M059J (cell line): ENCODE results near the gene POLR2L. TPM values are rescaled to one million over a fixed set of nuclear protein-coding genes. Genes with fewer than 3 reads are reported as not detected.

Source experiments
- DNase-seq: peaks from one replicate; pipeline ENCODE4 v3.0.0-alpha.2; 2012; ENCODE audit warnings: low read depth
- total RNA-seq: library from RNA; depleted of rRNA; stranded (reverse); fragments of >200 nt; shearing (Covaris generic); gene quantifications from 2 replicates; pipeline ENCODE4 v1.2.3, GENCODE V29; 2014

Gene POLR2L
- total RNA-seq, 1 experiment from 2014 or later: 147 TPM

DNA sequence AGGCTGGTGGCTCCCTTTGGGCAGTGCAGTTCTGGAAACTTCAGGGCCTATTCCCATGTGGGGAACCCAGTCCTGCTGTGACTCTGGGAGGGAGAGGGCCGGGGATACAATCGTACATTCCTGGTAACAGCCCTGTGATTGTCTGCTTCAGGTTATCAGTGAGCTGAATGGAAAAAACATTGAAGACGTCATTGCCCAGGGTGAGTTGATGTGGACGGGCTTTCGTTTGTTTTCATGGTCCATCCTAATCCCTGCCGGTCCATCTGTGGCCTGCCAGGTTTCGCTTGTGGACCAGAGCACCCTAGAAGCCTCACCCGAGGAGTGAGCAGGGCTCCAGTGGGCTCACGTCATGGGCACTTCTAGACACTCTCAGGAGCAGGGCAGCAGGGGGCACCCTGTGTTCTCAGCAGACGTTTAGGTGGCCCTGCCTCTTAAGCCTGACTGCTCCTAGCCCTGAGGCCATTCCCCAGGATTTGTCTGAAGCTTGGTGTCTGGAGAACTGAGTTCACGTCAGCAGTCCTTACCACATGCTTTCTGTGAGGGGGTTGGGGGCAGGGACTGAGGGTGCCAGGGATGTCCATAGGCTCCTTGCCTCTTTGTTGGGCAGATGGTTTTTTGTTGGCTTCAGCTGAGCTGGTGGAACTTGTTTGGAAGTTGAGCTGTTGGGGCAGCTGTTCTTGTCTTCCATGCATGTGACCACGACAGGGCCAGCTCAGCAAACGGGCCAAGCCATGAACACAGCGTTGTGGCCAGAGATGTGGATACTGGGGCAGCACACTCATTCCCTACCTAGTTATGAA lies 30.7 kb downstream of the POLR2L start:
- DNase-seq: no peak

DNA sequence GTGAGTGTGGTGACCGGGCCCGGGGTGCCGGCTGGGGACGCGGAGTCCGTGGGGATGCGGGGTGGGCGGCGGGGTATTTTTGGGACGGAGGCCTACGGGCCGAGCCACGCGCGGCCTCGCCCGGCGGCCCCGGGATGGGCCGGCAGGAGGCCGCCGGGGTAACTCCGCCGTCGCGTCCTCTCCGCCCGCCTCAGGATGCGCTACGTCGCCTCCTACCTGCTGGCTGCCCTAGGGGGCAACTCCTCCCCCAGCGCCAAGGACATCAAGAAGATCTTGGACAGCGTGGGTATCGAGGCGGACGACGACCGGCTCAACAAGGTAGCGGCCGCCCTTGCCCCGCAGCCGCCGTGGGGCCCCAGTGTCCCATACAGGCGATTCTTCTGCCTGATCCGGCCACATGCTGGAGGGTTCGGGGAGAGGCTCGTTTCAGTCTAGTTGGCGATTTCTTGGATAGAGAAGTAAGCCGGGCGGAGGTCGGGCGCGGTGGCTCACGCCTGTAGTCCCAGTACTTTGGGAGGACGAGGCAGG lies 32.2 kb downstream of the POLR2L start:
- no peak for DNase-seq

DNA sequence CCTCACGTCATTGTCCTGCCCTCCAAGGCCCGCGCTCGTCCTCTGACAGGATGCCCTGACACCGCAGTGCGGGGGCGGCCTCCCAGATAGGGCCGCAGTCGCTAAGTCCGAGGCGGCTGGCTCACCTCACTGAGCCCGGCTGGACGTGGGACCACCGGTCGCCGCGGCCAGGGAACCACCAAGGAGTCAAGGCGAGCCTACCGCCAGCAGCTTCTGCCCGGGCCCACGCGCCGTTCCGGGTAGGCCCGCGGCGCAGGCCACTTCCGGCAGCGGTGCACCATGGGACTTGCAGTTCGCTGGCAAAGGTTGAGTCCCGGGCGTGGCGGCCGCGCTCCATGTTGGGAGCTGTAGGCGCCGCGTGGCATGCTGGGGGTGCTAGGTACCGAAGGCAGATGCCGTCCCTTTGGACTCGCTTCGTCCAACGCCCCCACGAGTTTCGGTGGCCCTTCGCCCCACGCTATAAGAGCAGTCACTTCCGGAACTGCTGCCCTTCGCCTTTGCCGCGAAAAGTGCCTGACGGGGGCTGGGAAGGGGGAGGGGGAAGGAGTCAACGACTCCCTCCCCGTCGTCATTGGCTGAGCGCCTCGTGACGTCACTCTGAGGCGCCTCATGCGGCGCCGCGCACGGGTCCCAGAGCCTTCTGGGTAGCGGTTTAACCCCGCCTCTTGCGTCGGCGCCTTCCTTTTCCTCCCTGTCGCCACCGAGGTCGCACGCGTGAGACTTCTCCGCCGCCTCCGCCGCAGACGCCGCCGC lies 32.9 kb downstream of the POLR2L start, which contains the start of gene RPLP2:
Gene RPLP2 (plus strand): TSS at position 681 of the 753 bp plus-strand sequence. CDS start 268 bp downstream, outside the sequence.
- DNase-seq: peak; percentile 96

DNA sequence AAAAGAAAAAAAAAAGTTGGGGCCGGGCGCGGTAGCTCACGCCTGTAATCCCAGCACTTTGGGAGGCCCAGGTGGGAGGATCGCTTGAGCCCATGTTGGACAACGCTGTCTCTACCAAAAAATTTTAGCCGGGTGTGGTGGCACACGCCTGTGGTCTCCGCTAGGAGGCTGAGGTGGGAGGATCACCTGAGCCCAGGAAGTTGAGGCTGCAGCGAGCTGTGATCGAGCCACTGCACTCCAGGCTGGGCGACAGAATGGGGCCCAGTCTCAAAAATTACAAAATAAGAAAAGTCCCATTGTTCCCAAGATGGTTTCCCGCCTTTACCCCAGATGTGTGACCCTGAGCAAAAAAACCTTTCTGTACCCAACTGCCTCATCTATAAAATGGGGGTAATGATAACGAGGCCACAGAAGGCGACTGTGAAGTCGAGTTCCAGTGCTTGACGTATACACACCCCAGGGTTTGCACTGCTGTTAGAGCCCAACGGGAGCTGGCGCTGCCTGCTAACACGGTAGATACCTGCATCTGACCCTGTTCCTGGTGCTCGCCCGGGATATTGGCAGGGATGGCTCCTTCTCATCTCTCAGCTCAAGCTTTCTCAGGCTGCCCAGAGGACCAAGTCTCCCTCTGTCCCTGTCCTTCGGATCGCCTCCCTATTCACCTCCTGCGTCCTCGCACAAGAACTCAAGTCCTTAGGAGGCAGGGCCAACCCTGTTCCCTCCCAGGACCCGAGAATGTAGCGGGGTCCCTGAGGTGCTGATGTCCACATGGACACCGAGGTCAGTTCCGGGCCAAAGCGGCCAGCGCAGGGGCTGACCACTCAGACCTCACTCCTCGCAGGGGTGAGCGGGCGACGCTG lies 33.7 kb downstream of the POLR2L start:
- DNase-seq: peak; percentile 83

DNA sequence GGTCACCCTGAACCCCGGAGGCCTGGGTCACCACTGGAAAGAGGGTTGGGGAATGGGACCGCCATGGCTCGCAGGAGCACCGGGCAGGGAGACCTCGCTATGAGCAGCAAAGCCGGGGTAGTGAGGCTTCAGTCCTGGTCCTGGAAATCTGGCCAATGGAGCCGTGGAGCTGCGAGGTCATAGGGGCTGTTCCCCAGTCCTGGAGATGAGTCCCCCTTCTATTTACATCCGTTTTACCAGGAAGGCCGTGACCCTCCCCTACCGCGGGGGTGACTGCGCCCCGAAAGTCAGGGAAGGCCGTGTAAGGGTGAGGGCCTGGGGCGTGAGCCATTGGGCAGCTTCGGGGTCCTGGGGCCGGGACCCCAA lies 37.7 kb downstream of the POLR2L start:
- no peak for DNase-seq

DNA sequence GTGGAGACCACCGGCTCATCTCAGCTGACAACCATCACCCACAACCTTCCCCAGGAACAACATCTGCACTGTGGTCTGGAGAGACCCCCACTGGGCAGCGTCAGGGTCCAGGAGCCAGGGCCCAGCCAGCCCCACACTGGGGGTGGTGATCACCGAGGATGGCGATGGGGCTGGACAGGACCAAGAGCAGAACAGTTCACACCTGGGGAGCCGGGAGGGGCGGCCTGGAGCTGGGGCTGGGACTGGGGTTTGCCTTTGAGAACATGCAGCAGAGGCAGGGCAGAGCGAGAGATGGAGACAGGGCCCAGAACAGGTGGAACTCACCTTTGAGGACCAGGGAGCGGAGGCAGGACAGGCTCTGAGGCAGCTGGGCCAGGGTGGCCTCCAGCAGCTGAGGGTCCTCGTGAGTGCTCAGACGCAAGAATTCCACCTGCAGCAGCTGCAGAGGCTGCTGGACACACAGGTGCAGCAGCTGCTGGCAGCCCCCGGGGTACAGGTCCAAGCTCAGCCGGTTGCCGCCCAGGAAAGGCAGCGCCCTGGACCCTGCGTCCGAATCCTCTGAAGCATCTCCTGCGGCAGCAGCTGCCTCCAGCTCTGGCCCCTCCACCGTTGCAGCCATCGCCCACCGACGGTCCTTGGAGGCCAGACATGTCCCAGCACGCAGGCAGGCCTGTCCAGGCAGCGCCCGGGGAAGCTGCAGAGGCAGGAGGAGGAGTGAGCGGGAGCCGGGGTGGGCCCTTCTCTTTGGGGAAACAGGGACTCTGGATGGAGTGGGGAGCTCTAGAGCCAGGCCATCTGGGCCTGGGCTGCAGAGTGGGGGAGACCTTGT lies 38.3 kb downstream of the POLR2L start:
- DNase-seq: no peak

DNA sequence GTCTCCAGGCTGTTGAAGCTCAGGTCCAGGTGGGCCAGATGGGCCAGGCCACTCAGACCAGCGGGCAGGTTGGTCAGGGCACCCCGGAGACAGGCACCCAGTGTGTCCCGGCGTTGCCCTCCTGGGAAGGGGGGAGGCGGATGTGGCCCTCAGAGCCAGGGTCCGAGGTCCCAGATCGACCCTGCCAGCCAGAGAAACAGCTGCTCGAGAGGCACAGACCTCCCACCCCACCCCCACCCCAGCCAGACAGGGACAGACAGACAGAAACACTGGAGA lies 38.9 kb downstream of the POLR2L start:
- DNase-seq: no peak

DNA sequence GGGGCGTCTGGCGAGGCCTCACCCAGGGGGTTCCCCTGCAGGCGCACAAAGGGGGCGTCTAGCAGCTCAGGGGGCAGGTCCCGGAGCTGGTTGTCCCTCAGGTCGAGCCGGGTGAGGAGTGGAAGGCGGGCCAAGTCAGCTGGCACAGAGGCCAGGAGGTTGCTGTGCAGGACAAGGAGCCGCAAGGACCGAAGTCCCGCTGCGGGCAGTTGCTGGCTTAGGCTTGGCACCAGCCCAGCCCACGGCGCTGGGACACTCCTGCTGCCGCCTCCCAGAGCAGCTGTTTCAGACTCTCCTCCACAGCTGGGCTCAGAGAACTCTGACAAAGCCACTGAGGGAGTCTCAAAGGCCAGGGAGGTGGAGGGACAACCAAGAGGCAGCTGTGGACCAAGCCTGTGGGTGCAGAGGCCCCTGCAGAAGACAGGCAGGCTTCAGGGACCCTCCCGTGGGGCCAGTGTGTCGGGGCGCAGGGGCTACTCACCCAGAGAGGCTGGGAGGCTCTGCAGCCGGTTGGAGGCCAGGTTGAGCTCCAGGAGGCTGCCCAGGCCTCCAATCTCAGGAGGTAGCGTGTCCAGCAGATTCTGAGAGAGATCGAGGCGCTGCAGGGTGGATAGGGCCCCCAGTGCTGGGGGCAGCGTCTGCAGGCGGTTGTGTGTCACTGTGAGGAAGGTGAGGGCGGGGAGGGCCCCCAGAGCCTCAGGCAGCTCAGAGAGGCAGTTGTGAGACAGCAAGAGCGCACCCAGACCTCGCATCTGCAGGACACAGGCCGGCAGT lies 39.4 kb downstream of the POLR2L start:
- no peak for DNase-seq

DNA sequence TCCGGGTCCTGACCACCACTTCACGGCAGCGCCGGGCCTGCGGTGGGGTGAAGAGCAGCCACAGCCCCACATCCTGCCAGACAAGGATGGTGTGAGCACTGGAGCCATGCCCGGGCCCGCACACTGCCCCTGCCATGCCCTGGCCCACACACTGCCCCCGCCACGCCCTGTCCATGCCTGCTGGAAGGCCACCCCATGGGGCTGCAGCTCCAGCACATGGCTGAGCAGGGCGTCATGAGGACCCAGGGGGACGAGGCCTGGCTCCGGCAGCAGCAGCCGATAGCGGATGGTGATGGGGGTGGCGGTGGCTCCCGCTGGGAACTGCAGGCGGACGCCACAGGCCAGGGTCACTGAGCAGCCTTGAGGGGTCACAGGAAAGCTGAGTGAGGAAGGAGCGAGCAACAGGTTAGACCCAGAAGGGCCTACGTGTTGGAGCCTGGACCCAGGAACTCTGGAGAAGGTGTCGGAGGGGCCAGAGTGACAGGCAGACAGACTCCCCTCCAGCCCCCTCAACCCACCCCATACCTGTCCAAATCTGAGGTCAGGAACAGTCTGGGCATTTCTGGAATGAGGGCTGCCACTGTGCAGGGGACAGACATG lies 40.2 kb downstream of the POLR2L start:
- no peak for DNase-seq

DNA sequence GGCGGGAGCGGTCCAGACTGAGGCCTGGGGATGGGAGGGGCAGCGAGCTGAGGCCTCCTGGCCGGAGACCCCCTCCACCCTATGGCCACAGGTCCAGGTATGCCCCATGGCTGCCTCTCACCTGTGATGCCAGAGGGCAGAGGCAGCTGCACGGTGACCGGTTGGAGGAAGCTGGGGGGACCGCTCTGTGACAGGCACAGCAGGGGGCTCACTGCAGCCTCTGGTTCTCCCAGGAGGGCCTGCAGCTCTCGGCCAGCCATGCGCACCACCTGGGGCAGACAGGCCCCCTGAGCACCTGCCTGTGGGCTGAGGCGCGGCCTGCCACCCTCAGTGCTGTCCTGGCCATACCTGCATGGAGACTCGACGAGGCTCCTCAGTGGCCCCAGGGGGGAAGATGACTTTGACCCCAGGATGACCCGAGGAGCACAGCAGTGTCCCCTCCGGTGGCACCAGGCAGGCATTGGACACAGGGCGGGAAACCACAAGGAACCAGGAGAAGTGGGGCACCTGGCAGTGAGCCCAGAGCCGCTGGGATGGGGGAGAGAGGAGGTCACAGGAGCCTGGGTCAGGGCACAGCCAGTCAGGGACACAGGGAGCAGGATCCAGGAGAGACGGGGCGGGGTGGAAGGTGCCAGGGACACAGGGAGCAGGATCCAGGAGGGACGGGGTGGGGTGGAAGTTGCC lies 41.1 kb downstream of the POLR2L start:
- no peak for DNase-seq

DNA sequence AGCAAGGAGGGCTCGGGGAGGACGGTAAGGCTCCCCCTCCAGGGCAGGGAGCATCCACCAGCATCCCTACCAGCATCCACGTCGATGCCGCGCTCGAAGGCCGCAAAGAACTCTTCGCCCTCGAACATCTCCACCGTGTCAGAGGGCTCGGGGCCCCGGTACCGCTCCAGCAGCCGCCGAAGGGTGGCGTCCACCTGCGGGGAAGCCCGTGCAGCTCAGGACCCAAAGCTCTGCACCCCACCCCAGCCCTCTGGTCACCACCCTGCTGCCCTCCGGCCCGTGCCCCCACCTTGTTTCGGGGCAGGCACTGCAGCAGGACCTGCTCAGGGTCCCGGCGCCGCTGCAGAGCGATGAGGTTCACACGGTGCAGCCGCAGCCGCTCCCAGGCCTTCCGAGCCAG lies 41.9 kb downstream of the POLR2L start:
- no peak for DNase-seq

DNA sequence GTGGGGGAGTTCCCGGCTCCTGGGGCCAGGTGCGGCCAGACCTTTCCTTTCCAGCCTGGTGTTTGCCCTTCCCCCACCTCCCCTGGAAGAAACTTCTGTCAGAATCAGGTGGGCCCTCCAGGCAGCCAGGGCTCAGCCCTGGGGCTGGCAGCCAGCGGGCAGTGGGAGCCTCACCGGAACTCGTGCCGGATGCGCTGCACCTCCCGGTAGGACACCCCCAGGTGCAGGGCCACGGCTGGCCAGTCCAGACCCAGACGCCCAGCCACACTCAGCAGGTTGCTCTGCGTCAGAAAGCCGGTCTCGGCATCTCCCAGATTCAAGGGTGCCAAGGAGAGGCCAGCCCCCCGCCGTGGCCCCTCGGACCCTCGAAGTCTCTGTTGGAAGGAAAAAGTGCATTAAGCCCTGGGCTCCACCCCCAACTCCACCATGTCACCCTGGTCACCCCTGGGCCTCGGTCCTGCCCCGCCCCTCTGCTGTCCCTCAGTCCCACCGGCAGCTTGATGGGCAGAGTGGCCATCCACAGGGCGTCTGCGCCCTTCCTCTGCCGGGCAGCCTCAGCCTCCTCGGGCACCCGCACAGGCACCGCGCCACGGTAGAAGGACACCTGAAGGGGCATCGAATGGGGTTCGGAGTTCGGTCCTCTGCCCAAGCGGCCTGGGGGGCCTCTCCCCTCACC lies 42.5 kb downstream of the POLR2L start:
- DNase-seq: no peak

DNA sequence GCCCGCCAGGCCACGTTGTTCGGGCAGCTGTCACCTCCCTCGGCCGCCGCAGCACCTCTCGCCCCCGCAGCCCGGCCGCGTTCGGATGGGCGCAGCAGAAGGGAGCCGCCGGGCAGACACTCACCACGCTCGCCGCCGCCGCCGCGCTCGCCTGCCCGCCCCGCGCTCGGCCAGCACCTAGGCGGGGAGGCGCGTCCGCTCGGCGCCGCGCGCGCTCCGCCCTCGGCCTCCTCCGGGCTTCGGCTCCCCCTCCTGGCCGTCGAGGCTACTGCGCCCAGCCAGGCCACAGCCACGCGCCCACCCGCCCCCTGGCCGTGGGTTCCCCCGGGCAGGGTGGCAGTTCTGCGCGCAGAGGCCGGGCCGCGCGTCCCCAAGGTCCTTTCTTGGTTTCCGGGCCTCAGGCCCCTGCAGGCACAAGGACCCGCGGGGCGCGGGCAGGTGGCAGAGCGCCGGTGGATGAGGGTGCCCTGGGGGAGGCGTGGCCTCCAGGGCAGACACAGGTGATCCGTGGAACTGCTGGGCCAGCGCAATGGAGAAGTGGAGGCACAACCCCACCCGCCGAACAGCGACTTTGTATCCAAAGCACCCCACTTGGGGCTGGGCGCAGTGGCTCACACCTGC lies 44.1 kb downstream of the POLR2L start, which contains the start of gene SLC25A22:
Gene SLC25A22 (minus strand): TSS at position 189 of the 621 bp plus-strand sequence. CDS start 3,275 bp downstream, outside the sequence.
- peak; percentile 72 for DNase-seq

DNA sequence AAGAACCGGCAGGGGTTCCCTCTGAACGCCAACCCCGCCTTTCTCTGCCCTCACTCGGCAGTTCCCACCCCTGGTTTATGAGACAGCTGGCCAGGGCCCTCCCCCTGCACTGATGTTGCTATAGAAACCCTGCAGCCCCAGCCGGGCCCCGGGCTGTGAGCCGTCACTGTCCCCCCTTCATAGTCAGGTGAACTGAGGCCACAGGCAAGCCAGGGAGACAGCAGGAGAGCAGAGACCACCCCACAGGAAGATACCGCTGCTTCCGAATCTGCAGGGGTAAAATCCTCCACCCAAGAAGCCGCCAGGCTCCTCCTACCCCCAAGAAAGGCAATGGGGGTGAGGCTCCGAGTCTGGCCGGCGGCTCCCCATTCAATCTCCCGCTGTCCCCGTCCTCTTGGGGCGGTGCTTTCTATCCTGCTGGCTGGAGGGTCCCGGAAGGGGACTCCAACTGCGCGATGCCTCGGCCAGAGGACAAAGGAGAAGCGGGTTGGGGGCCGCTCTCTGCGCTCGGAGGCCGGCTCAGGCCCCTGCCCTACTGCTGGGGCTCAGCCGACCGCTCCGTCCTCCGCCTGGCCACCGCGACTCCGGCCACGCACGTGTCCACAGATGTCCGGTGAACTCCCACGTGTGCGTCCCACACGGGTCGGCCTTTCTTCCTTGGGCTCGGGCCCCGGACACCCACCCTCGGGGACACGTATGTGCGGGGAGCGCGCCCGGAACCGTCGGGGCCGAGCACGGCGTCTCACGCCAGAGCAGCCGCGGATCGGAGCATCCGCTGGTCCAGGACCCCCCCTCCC lies 44.8 kb downstream of the POLR2L start:
- DNase-seq: peak; percentile 80

DNA sequence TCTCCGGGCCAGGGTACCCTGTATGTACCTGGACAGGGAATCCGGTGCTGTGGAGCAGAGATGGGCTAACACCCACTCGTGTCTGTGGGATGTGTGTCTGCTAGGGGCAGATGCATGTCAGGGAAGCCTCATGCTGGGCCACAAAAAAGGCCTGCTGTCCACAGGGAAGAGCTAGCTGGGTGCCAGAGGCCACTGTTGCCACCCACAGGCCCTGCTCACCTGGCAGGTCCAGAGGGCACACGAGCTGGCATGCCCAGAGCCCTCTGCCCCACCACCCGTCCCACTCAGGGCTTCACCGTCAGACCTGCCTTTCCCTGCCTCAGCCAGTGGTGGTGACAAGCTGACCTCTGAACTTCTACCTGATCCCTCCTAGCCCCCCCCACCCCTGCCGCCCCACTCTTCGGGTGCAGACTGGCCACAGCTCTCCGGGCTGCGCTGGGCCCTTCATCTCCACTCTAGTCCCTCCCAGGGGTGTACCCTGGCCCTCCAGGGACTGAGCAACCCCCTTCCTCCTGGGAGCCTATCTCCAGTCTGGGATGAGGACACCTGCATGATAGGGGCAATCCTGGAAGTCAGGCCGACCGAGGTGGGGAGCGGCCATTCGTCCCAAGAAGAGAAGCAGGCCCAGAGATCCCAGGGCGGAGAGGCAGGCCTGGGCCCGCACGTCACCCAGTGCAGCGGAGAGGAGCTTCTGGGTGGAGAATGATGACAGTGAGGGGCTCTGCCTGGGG lies 45.6 kb downstream of the POLR2L start:
- no peak for DNase-seq
